Embryonic facial prominence (tissue), 1 donor: ENCODE measurements around the gene PID1.

Experiments
- DNase-seq: peaks from one replicate; pipeline ENCODE4 v3.0.0-alpha.2; 2016; ENCODE audit errors: extremely low spot score

PID1 gene

DNA sequence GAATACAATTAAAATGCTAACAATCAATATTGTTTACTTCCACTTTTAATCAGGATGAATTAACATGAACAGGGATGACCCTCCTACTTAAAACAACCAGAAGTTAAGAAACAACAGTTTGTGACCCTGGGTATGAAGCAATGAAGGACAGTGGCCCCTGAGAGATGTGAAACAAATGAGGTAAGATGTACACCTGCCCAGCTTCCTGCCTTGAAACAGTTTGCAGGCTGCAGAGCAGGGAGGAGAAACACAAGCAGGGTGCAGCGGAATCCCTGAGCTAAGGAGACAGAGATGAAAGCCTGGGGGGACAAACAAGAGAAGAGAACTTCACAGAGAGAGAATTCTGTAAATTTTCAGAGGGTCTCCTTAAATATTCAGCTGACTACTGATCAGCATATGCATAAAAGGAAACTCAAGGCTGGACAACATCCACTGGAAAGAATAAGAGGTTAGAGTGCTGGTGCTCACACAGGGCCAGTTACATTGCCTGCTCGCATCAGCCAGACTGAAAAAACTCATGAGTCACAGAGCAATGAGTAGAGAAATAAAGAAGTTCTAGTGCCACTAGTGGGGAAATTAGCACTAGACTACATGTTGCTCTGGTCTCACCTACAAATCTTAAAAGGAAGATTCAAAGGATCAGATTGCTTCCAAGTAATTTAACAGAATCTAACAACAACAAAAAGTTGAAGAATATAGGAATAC lies 106.4 kb downstream of the PID1 start:
- no peak for DNase-seq

- DNase-seq: no peak
These were observed 107.2 kb downstream of the PID1 start for GRCh38 chr2:229163893-229164292.

- no peak for DNase-seq
These were observed 109.1 kb downstream of the PID1 start for GRCh38 chr2:229162015-229162414.

GRCh38 chr2:229160984-229161383 lies 110.1 kb downstream of the PID1 start:
- no peak for DNase-seq

DNA sequence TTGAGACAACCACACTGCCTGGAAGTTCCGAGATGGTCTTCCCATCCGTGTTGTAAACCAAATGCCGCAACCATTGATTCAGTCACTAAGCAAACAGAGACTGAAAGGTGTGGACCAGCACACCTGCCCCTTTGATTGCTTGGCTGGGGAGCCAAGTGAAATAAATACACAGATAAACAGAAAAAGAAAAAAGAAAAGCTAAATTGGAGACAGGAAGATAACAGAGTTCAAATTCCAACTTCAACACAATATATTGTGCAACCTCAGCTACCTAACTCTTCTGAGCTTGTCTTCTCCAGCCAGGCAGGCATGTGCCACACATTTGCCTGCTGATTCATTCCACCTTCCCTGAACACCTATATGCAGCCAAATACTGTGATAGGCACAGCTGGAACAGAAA lies 110.9 kb downstream of the PID1 start:
- no peak for DNase-seq

- no peak for DNase-seq
These were observed 111.7 kb downstream of the PID1 start for GRCh38 chr2:229159405-229159804.

GRCh38 chr2:229154381-229154780 lies 116.7 kb downstream of the PID1 start:
- DNase-seq: no peak

GRCh38 chr2:229153951-229154350 lies 117.1 kb downstream of the PID1 start:
- DNase-seq: no peak

- no peak for DNase-seq
These were observed 117.8 kb downstream of the PID1 start for GRCh38 chr2:229153267-229153666.

- no peak for DNase-seq
These were observed 118.4 kb downstream of the PID1 start for GRCh38 chr2:229152674-229153073.

DNA sequence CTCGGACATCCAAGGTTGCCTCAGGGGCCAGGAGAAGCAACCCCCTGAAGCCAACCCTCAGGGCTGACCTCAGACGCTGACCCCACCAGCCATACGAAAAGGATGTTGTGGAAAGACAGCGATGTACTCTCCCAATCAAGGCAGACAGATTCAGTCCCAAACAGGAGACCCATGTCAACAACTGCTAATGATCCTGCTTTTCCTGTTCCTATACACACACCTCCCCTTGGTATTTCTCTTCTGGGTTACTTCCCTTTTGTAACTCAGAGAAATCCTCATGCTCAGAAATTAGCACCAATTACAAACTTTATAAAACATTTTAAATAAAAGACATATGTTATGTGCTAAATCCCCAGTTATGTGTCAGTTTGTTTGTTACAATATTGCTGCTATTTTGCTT lies 120.8 kb downstream of the PID1 start:
- DNase-seq: no peak

- no peak for DNase-seq
These were observed 129.6 kb downstream of the PID1 start for GRCh38 chr2:229141424-229142025.

GRCh38 chr2:229137639-229138038 lies 133.4 kb downstream of the PID1 start:
- DNase-seq: no peak

DNA sequence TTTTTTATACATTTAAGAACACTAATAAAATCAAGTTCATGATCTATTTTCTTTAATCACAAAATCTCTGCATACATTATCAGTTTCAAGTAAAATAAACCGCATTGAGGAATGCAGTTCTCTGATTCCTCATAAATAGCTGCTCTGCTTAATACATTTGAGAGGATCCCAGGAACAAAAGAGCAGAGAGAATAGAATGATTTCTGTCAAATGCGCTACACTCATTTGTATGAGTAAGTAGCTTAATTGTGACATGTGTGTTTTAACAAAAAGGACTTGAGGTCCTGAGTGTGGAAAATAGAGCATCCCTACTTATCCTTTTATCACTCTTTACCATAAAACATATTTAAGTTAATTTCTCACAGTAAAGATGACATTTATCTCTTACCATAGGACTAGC lies 134.0 kb downstream of the PID1 start:
- no peak for DNase-seq

GRCh38 chr2:229133155-229133772 lies 137.8 kb downstream of the PID1 start:
- no peak for DNase-seq

DNA sequence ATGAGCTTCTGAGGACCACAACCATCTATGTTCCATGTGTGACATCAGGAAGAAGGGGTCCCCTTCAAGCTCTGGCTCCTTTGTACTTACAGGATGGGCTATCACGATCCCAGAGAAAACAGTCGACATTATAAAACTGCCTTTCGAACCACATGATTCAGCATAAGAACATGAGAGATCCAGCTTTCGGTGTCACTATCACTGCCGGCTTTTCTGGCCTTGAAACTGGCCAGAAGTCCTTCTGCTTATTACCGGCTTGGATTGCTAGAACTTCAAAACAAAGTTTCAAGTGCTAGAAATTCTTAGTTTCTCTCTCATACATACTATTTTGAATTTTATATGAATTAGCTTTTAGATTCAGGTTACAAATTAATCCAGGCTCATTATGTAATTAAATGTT lies 138.9 kb downstream of the PID1 start:
- no peak for DNase-seq

GRCh38 chr2:229130522-229130921 lies 140.6 kb downstream of the PID1 start:
- DNase-seq: no peak

GRCh38 chr2:229129738-229130371 lies 141.2 kb downstream of the PID1 start:
- DNase-seq: no peak

DNA sequence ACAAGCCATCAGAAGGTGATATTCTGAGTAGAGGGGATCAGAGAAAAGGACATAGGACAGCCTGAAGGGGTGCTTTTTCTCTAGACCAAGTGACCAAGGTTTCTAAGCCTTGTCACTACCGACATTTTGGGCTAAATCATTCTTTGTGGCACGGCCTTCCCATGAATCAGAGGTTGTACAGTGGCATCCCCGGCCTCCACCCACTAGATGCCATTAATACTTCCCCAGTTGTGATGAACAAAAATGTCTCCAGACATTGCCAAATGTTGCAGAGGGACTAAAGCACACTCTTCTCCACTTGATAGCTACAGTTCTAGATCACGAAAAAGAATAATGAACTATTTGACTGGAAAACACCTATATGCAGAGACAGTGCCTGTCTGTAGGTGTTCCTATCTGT lies 143.6 kb downstream of the PID1 start:
- no peak for DNase-seq

DNA sequence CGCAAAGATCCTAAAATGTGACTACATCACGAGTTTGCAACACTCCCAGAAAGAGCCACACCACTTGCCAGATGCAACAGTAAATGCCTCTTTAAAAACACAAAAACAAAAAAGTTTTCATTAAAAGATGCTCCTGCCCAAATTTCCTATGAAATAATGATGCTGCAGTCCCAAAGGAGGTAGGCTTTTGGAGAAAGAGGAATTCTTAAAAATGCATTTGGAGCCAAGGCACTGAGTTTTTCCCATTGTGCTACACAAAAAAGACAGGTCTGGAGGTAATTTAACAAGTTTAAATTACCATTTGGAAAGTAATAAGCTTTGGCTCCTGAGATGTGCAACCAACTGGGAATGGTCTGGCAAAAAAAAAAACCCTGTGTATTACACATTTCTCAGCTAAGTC lies 145.0 kb downstream of the PID1 start:
- no peak for DNase-seq

DNA sequence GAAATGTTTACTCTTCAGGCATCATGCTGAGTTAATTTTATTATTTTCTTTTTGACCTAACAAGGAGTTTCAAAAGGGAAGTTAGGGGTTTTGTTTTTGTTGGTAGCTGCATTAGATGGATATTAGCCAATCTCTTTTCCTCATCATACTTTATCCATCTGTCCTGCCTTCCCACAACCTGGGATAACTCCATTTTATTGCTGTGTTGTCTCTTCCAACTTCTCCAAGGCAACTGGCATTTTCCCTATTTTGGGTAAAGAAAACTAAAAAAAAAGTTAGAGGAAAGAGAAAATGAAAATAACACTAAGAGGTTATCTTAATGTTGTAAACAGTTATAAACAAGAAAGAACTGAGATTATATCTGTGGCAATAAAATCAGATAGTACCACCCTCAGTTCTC lies 147.0 kb downstream of the PID1 start:
- DNase-seq: no peak

DNA sequence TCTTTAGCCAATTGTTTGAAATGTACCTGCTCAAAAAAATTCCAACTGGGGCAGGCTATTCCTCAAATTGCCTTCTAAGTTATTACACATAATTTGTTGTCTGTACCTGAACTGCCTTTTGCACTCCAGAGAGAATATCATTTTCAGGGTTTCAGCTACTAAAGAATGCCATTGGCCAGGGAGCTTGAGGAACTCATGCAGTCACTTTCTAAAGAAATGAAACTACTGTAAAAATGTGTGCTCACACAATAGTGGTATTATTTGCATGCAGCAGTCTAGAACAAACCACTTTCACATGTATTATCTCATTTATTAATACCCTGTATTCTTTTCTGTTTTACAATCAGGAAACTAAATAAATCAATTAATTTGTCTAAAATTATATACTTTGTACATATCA lies 152.2 kb downstream of the PID1 start:
- no peak for DNase-seq

- no peak for DNase-seq
These were observed 152.8 kb downstream of the PID1 start for GRCh38 chr2:229118336-229118735.
